Gastrocnemius medialis (tissue), 4 donors: ENCODE data around the gene CHTOP. TPM values are rescaled to one million over a fixed set of nuclear protein-coding genes. Genes with fewer than 3 reads are reported as not detected.

Experiments used
- ATAC-seq, 2 donors: fragments of 150-250 bp; one replicate each; pipeline ENCODE4 v1.9.1; 2016
- DNase-seq, 2 donors: peaks; one replicate each; pipeline ENCODE4 v3.0.0-alpha.2; 2019
- H3K27ac ChIP-seq, 4 donors: fragments of 200-600 bp; sonication (generic); 1 replicate in 1 of 4; 2 replicates in 3 of 4; pipeline ENCODE4 v1.5.1; 2016 to 2018; ENCODE audit warnings: mild to moderate bottlenecking in 2 of 4, moderate library complexity in 1 of 4
- H3K27me3 ChIP-seq, 3 donors: fragments of 200-600 bp; sonication (generic) in 2 of 3; 1 replicate in 1 of 3; 2 replicates in 2 of 3; pipeline versions ENCODE4 v1.5.1 to v1.6.0; 2016 to 2019; ENCODE audit warnings: mild to moderate bottlenecking in 1 of 3, moderate library complexity in 1 of 3
- H3K36me3 ChIP-seq, 2 donors: fragments of 200-600 bp; sonication (generic) in 1 of 2; one replicate each; pipeline ENCODE4 v1.5.1; 2017 to 2018
- H3K4me1 ChIP-seq, 2 donors: fragments of 200-600 bp; sonication (generic) in 1 of 2; one replicate each; pipeline ENCODE4 v1.5.1; 2016 to 2017; ENCODE audit warnings: mild to moderate bottlenecking in 2 of 2
- H3K4me3 ChIP-seq, 4 donors: fragments of 200-600 bp; sonication (generic) in 3 of 4; 1 replicate in 1 of 4; 2 replicates in 3 of 4; pipeline ENCODE4 v1.5.1; 2016 to 2019; ENCODE audit warnings: mild to moderate bottlenecking in 2 of 4
- H3K9me3 ChIP-seq, 3 donors: fragments of 200-600 bp; sonication (generic) in 2 of 3; 1 replicate in 1 of 3; 2 replicates in 2 of 3; pipeline ENCODE4 v1.5.1; 2016 to 2019
- CTCF ChIP-seq, 5 experiments: fragments of 450-650 bp in 3 of 5; fragments of 200-600 bp in 2 of 5; sonication (generic) in 2 of 5; IDR thresholded peaks in 4 of 5; conservative IDR thresholded peaks in 1 of 5; 1 replicate in 4 of 5; 2 replicates in 1 of 5; pipeline ENCODE4 v1.5.1; 2016 to 2019; ENCODE audit warnings: antibody characterized with exemption in 5 of 5, mild to moderate bottlenecking in 3 of 5, moderate library complexity in 3 of 5
- POLR2A ChIP-seq, 2 donors: fragments of 450-650 bp; IDR thresholded peaks; one replicate each; pipeline ENCODE4 v1.6.1; 2017; ENCODE audit warnings: antibody characterized with exemption in 2 of 2, mild to moderate bottlenecking in 2 of 2, moderate library complexity in 2 of 2
- in situ Hi-C, 4 donors: fragments of 200-750 bp; cut with MboI; loops; one replicate each; pipeline versions ENCODE4 v1.15.0 to v1.8.0; 2017; ENCODE audit warnings: low sequenced_read_pairs in 4 of 4
- intact Hi-C: fragments of 100-400 bp; cut with DNase I; formaldehyde crosslinking; loops from one replicate; pipeline ENCODE4 v1.15.1; 2023; ENCODE audit warnings: low total_unique reads
- total RNA-seq, 4 donors: library from RNA; depleted of rRNA; stranded (reverse); fragments of >200 nt; gene quantifications; one replicate each; pipeline versions ENCODE4 v1.1.0 to v1.2.3, GENCODE V29; 2016

The CHTOP gene
- total RNA-seq, 4 donors from 2014 or later, result 49.5 to 73.4 (median 59.1) TPM

DNA sequence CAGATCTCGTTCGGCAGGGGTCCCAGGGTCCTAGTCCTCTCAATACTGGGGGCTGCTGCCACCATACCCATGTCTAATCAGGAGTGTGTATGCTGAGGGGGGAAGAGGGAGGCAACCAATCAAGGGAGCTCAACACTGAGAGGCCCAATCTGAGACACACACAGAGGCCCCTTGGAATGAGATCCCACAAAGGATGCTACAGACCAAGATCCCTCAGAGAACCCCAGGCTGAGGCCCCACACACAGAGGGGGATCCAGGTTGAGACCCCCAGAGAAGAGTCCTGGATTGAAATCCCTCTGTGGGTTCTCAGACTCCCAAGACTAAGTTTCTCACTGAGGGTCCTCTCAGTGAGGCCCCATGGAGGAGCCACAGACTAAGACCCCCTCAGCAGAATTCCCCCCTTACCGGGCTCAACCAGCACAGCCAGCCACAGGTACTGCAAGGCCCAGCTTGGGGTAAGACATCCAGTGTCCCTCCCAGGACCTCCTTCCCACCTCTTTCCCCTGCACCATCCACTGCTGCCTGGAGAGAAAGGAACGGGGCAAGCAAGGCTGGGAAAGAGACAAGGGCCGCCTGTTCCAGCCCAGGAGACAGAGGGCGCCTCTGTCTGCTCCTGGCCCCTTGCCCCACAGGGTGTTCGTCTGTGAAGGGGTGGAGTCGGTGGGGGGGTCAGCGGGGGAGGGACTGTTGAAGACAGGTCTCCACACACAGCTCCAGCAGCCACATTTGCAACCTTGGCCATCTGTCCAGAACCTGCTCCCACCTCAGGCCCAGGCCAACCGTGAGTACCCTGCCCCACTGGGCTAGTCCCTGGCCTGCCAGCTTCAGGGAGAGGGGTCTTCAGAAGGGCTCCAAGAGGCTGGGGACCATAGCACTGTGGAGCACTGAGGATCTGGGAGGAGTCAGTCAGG is 5.9 kb upstream of the CHTOP start, which contains the start of gene S100A1:
Gene S100A1 (plus strand): TSS at position 720 of the 912 bp plus-strand sequence. CDS start 2,088 bp downstream, outside the sequence.
- peak; percentile 38 to 67 for TF ChIP-seq POLR2A (IDR thresholded peaks at IDR 0.05)
- TF ChIP-seq CTCF (IDR thresholded peaks at IDR 0.05 in 4 of 5, conservative IDR thresholded peaks at IDR 0.05 in 1 of 5), result peak in 3 of 5 experiments; percentile 20 to 59 (median 45)
- Histone ChIP-seq H3K27me3 (no peaks in the 10 kb centered on the region), H3K4me1 (peaks cover 42 to 56% of the 10 kb centered on the region in 2 donors), H3K36me3 (peaks cover 0 to 15% of the 10 kb centered on the region in 2 donors), H3K27ac (peak within 1 kb of the TSS; percentile 95 to 100 (median 100)), H3K4me3 (peak within 1 kb of the TSS; percentile 62 to 76 (median 64)), H3K9me3 (no peaks in the 10 kb centered on the region)
- in situ Hi-C loops, result no loop called here
- intact Hi-C loops, result loop anchor here (1.0 kb wide), 1 partner anchor 43 kb away; no protein-coding TSS in a partner anchor
- DNase-seq (peak; percentile 85 to 94), ATAC-seq (peak; percentile 48 to 58)

GRCh38 chr1:153628638-153629342 is 5.1 kb upstream of the CHTOP start:
- in situ Hi-C loops, result no loop called here
- Histone ChIP-seq H3K4me1 (peaks cover 47 to 62% of the 10 kb centered on the region in 2 donors), H3K36me3 (peaks cover 0 to 15% of the 10 kb centered on the region in 2 donors), H3K27ac (peak overlapping the region; percentile 95 to 100 (median 100)), H3K9me3 (no peaks in the 10 kb centered on the region), H3K4me3 (peak overlapping the region; percentile 32 to 48 (median 44)), H3K27me3 (no peaks in the 10 kb centered on the region)
- DNase-seq (peak in 1 of 2 donors; percentile 49), ATAC-seq (no peak)
- intact Hi-C loops, result no loop called here
- peak in 1 of 2 donors; percentile 6 for TF ChIP-seq POLR2A (IDR thresholded peaks at IDR 0.05)
- no peak for TF ChIP-seq CTCF (IDR thresholded peaks at IDR 0.05 in 4 of 5, conservative IDR thresholded peaks at IDR 0.05 in 1 of 5)

DNA sequence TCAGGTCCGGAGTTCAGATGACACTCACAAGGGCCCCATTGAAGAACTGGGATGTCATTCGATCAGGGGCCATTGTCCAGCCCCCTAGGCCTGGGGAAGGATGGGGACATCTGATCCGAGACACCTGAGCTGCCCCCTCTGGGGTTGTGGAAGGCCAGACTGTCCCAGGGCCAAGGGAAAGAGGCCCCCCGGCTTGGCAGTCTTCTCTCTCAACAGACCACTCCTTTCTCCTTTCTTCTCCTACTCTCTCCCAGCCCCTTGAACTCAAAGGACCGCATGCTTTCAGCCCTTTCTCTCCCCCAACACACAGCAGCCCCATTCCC is 4.6 kb upstream of the CHTOP start:
- in situ Hi-C loops (no loop called here), intact Hi-C loops (no loop called here)

More for the DNA sequence above, 4.6 kb upstream of the CHTOP start:
- H3K4me1 ChIP-seq, result peaks cover 47 to 60% of the 10 kb centered on the region in 2 donors
- ATAC-seq (no peak), DNase-seq (no peak)
- no peak for TF ChIP-seq CTCF (IDR thresholded peaks at IDR 0.05 in 4 of 5, conservative IDR thresholded peaks at IDR 0.05 in 1 of 5)
- TF ChIP-seq POLR2A (IDR thresholded peaks at IDR 0.05), result no peak
- no peaks in the 10 kb centered on the region for H3K27me3 ChIP-seq
- H3K4me3 ChIP-seq, result peak overlapping the region; percentile 32 to 48 (median 44)
- H3K27ac ChIP-seq, result peak overlapping the region; percentile 95 to 100 (median 100)
- peaks cover 0 to 12% of the 10 kb centered on the region in 2 donors for H3K36me3 ChIP-seq
- no peaks in the 10 kb centered on the region for H3K9me3 ChIP-seq
